Adipose tissue (tissue), 3 donors: ENCODE data around the gene TAT. TPM values are rescaled to one million over a fixed set of nuclear protein-coding genes. Genes with fewer than 3 reads are reported as not detected.

Experiments
- H3K27ac ChIP-seq: one replicate; pipeline ENCODE4 v1.5.1; 2013; ENCODE audit warnings: low read depth, low read length
- WGBS, 3 donors: extraction: QIAGEN DNeasy Blood & Tissue Kit; methylation state at CpG; one replicate each; pipeline ENCODE4 v1.1.7; 2013; 5-methylcytosine and 5-hydroxymethylcytosine counted together
- polyA plus RNA-seq, 3 donors: library from polyadenylated mRNA; stranded (reverse); fragments of 200-250 nt; gene quantifications; one replicate each; pipeline ENCODE4 v1.2.3, GENCODE V29; 2013
- donor health status: healthy with polysubstance abuse.
- donor health status: Bipolar disorder and iron deficiency.
- donor health status: healthy.

TAT gene
- polyA plus RNA-seq, 3 donors = 0.01 to 0.11 TPM; not detected in 1

DNA sequence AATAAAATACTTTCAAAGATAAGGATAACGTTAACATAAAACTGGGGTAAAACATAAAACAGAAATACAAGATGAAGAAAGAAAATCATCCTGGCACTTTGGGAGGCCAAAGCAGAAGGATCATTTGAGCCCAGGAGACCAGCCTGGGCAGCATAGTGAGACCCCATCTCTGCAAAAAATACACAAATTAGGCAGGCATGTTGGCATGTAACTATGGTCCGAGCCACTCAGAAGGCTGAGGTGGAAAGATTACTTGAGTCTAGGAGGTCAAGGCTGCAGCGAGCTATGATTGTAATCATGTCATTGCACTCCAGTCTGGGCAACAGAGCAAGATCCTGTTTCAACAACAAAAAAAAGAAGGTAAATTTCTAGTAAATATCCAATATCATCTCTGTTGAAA, 19.6 kb downstream of the TAT start:
- no peak overlapping the region for H3K27ac ChIP-seq
- WGBS, 3 donors = 67 to 93% (median 89%) methylated on average over 3 of the region's 3 CpGs

DNA sequence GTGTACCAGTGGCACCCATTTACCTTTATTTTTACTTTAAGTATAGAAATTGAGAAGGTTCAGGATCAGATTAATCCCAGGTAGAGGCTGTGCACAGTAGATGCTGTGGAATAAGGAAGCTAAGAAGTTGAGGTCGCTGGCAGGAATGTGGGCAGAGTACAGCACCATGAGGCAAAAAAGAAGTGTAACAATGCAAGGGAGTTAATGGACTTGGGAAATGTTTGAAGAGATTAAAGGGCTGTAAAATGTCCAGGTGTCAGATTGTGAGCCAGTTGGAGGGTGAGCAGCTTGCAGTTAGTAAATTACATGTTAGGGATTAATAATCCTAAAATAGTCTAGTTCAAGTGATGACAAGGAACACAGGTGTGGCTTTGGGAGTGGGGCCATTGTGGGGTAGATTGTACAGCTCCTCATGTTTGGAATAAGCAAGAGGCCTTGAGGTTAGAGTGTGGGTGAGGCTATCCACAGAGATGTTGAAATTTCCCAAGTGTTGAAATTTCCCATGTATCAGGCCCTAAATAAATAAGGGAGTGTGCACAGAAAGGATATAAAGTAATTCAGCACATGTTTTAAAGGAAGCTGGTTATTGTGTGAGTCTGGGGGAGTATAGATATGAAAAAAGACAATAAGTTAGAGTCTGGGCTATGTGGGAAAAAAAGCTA, 21.5 kb downstream of the TAT start:
- WGBS, 3 donors = 58 to 97% (median 73%) methylated on average over 1 of the region's 1 CpG
- H3K27ac ChIP-seq = no peak overlapping the region

DNA sequence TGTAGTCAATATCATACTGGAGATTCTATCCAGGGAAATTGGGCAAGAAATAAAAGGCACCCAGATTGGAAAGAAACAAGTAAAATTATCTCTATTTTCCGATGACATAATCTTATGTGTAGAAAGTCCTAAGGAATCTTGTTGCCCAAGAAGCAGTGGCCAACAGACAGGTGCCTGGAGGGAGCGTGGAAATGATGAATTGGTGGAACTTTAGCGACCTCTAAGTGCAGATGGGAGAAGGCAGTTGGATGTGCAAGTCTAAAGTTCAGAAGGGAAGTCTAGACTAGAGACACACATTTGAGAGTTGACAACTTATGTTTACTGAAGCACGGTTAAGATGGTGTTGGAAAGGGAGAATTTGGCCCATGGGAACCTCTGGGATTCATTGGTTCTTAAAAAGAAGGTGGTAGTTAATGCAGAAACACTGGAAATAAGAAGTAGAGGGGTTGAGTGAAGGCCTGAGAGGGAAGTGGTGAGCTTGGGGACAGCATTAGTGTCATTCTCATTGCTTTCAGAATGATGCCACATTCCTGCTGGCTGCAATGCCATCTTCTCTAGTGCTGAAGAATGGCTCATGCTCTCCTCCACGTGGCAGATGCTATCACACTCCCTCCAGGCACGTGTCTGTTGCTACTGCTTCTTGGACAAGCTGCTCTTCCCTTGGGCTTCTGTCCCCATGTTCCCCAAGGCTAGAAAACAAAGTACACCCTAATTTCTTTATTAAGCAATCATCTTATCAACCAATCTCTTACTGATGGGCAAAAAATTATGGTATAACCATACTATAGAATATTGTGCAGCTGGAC, 24.0 kb downstream of the TAT start:
- H3K27ac ChIP-seq = no peak overlapping the region
- 44 to 58% (median 53%) methylated on average over 6 of the region's 6 CpGs for WGBS, 3 donors

DNA sequence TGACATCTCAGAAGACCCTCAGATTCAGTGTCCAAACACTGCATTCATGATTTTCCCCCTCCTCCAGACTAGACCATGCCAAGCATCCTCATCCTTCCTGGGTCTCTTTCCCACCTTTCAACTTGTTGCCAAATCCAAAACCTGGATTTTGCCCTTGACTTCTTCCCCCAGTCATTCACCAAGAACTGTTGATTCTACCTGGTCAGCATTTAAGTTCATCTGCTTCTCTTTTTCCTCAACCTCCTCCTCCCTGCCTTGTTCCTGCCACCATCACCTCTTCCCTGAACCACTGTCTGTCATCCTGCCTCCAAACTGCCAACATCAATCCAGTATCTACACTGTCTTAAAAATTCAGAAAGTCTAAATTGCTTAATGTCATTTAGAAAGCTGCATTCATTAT, 29.7 kb downstream of the TAT start:
- H3K27ac ChIP-seq = no peak overlapping the region

DNA sequence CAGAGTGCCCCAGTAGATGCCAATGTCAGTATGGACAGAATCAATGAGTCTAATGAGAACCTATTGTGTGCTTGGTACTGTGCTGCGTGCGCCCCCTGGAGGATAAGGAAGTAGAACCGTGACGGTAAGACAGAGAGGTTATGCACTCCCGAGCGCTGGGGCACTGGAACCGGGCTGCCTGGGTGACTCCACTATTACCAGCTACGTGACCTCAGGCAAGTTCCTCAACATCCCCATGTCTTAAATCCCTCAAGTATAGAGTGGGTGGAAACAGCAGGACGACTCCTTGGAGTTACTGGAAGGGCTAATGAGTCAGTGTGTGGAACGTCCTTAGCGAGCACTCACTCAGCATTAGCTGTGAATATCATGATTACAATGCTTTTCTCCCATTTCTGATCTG, 34.5 kb downstream of the TAT start:
- 25 to 42% (median 26%) methylated on average over 11 of the region's 11 CpGs for WGBS, 3 donors
- H3K27ac ChIP-seq = no peak overlapping the region

DNA sequence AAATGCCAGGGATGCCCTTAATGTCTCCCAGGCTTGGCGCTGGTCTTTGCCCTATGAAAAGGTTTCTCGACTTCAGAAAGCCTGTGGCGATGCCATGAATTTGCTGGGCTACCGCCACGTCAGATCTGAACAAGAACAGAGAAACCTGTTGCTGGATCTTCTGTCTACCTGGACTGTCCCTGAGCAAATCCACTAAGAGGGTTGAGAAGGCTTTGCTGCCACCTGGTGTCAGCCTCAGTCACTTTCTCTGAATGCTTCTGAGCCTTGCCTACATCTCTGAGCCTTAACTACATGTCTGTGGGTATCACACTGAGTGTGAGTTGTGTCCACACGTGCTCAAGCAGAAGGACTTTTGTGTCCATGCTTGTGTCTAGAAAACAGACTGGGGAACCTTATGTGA, 39.2 kb downstream of the TAT start:
- H3K27ac ChIP-seq = no peak overlapping the region
- 43 to 74% (median 67%) methylated on average over 6 of the region's 6 CpGs for WGBS, 3 donors

DNA sequence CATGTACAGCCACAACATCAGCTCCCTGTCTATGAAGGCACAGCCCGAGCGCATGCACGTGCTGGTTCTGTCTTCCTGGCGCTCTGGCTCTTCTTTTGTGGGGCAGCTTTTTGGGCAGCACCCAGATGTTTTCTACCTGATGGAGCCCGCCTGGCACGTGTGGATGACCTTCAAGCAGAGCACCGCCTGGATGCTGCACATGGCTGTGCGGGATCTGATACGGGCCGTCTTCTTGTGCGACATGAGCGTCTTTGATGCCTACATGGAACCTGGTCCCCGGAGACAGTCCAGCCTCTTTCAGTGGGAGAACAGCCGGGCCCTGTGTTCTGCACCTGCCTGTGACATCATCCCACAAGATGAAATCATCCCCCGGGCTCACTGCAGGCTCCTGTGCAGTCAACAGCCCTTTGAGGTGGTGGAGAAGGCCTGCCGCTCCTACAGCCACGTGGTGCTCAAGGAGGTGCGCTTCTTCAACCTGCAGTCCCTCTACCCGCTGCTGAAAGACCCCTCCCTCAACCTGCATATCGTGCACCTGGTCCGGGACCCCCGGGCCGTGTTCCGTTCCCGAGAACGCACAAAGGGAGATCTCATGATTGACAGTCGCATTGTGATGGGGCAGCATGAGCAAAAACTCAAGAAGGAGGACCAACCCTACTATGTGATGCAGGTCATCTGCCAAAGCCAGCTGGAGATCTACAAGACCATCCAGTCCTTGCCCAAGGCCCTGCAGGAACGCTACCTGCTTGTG, 40.0 kb downstream of the TAT start:
- no peak overlapping the region for H3K27ac ChIP-seq
- 91 to 93% (median 93%) methylated on average over 28 of the region's 28 CpGs for WGBS, 3 donors

DNA sequence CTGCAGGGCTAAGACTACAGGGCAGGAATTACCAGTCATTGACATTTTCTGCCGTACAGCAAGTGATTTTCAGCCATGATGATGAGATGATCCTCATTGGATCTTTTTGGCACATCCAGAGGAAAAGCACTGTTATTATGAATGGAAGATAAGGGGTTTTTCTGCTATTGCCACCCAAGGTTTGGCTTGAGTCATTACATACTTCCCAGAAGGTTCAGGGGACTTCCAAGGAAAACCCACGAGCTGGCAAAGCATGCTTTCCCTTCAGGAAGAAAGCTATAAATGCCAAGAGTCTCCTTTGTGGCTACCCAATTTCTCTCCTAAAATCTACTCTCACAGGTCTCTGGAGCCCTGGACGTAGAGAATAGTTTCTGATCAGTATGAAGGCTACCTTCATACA, 44.5 kb downstream of the TAT start:
- WGBS, 3 donors = 58 to 72% (median 62%) methylated on average over 3 of the region's 3 CpGs
- H3K27ac ChIP-seq = no peak overlapping the region

DNA sequence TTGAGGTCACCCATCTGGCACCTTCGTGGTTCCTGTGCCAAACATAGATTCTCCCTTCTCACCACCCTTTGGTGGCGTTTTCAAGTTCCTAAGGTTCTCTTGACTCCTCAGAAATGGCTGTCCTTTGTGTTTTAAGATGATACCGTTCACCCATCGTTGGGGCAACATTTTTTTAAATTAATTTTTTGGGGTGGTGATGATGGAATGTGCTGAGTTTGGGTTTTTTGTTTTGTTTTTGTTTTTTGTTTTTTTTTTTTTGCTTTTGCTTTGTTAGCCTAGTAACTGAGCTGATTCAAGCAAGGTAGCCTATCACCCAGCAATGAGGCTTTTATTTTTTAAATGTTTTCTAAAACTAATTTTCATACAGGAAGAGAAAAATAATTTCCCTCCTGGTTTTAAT, 48.0 kb downstream of the TAT start:
- 73 to 79% (median 76%) methylated on average over 4 of the region's 4 CpGs for WGBS, 3 donors

DNA sequence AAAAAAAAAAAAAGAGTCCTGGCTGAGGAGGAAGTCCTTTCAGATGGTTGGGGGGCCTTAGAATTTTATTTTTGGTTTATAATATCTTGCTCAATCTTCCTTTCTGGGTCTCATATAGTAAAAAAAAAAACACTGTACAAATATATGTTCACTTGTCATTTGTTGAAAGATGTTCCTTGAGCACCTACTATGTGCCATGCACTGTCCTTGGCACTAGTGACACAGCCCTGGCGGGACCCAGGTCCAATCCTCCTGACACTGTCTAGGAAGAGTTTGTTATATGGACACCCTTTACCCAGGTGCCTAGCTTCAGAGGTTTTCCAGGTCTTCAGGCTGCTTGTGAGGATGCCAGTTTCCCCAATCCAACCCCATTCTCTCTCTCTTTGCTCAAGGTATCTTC, 48.6 kb downstream of the TAT start:
- H3K27ac ChIP-seq = no peak overlapping the region
- WGBS, 3 donors = 86 to 95% (median 89%) methylated on average over 1 of the region's 1 CpG

More for the DNA sequence above, 48.0 kb downstream of the TAT start:
- H3K27ac ChIP-seq = no peak overlapping the region

DNA sequence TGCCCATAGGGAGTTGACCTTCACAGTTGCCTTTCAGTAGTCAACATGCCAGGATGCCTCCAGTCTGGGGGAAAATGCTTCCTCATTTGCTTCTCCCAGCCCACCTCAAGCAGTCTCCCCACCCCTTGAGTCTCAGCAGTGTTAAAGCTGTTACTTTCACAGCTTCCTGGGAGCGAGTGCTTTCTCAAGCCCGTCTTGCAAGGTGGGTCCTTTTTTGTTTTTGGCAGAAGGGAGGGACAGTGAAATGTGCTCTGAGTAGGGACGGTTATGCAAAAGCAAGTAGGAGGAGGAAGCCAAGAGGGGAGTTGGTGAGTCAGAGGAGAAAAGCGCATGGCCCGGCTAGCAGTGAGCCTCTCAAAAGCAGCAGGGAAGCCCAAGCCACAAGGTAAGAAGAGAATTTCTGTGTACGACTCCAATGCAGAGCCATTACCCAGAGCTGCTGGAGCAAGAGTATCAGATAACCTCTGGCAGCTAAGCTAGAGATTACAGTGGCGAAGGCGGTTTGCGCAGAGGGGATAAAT, 50.7 kb downstream of the TAT start, which contains the start of gene CHST4:
CHST4 (plus strand) TSS at position 316 of the 521 bp plus-strand sequence. CDS start 10,252 bp downstream, outside the sequence.
- H3K27ac ChIP-seq = no peak within 1 kb of the TSS
- WGBS, 3 donors = 8 to 30% (median 13%) methylated on average over 9 of the region's 9 CpGs

DNA sequence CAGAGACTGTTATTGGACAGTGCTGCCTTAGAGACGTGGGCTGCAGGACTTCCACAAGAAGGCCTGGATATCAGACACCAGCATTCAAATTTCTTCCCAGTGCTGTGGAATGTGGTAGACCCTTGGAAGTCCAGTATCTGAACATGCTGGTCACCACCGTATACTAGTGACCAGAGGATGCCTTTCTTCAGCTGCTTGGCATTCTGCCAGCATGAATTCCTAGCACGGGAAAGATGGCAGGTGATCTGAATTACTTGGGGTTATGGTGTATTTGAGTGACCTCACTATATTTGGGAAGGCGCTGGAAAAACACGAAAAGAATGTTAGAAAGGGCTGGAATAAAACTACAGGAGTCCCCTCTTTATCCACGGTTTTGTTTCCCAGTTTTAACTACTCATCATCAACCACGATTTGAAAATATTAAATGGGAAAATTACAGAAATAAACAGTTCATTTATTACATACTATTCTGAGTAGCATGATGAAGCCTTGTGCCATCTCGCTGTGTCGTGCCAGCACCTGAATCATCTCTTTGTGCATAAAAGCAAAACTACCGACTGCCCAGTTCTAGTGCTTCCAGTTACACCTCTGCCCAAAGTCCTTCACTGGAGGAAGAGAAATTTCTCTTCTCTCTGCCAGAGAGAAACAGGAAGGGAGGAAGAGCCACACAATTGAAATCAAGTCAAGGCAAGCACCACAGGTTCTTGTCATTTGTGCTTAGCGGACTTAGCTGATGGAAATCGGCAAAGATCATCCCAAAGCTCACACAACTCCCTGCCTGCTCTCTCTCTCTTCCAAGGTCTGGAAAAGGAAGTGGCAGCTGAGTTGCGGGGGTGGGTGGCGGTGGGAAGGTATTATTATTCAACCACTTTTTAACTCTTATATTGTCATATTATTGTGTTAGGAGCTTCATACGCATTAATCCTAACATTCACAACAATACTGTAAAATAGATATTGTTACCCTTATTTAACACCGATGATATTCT, 52.0 kb downstream of the TAT start:
- no peak overlapping the region for H3K27ac ChIP-seq
- WGBS, 3 donors = 57 to 59% (median 58%) methylated on average over 16 of the region's 16 CpGs

DNA sequence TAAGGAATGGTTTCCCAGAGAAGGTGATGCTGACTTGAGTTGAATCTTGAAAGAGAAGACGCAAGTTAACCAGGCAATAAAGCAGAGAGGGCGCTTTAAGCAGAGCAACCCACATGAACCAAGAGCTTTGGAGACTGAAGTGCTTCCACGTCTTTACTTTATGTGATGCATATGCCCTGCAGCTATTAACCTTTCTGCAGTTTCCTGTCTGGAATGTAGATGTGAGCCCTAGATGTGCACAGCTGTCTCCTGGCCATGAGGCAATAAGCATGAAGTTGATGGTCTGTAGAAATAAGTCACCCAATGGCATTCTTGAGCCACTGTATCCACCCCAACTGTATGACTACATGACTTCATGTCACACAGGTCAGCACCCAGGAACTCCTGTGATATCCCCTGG, 56.3 kb downstream of the TAT start:
- WGBS, 3 donors = 70 to 77% (median 76%) methylated on average over 3 of the region's 3 CpGs
- no peak overlapping the region for H3K27ac ChIP-seq

Other genes starting within 250 kb of the TAT start
- gene CALB2, start 218.4 kb downstream of the TAT start, polyA plus RNA-seq = 100 to 1,000 TPM in 1 of 3 donors, 10 to 100 TPM in 1, 1 to 10 TPM in 1; 5.0 to 185 (median 40.5) TPM
- not detected for gene TLE7, start 135.0 kb downstream of the TAT start, polyA plus RNA-seq
- 10 to 100 TPM in 1 of 3 donors, 1 to 10 TPM in 2; 3.3 to 11.0 (median 4.2) TPM for gene ZNF23, start 114.8 kb downstream of the TAT start, polyA plus RNA-seq
- gene ZNF19, start 87.8 kb downstream of the TAT start, polyA plus RNA-seq = 1 to 10 TPM; 1.4 to 2.2 (median 2.0) TPM
- gene CHST4, start 50.7 kb downstream of the TAT start, polyA plus RNA-seq = under 1 TPM in 2 of 3 donors, not detected in 1; 0.07 to 0.43 TPM
- gene MARVELD3, start 49.1 kb upstream of the TAT start, polyA plus RNA-seq = 10 to 100 TPM in 1 of 3 donors, under 1 TPM in 2; 0.16 to 13.1 (median 0.56) TPM
- gene PHLPP2, start 147.6 kb upstream of the TAT start, polyA plus RNA-seq = 1 to 10 TPM; 1.1 to 3.5 (median 1.6) TPM
- gene AP1G1, start 231.7 kb upstream of the TAT start, polyA plus RNA-seq = 10 to 100 TPM; 13.3 to 23.4 (median 22.9) TPM